ENCODE data around the gene MTG1. TPM values are rescaled to one million over a fixed set of nuclear protein-coding genes. Genes with fewer than 3 reads are reported as not detected.

MTG1 gene
- total and polyA plus RNA-seq, 10 of the 15 experiments (the other 5 are each of a cell fraction or from before 2014, with no cell fraction given), result 6.2 to 104 (median 62.5) TPM

GRCh38 chr10:133403784-133404183 lies 9.8 kb downstream of the MTG1 start:
- no TSS peak for BruUV-seq (replicated peaks)

GRCh38 chr10:133405272-133405671 lies 11.3 kb downstream of the MTG1 start:
- H2AFZ ChIP-seq (ENCODE audit: control insufficient read depth, low read depth, low read length), result no peak overlapping the region
- FAIRE-seq, result no peak

More at GRCh38 chr10:133403784-133404183, 9.8 kb downstream of the MTG1 start:
- Histone ChIP-seq H3K9ac (ENCODE audit: control insufficient read depth, insufficient read depth, low read length) (no peak overlapping the region), H3K27ac (ENCODE audit: control insufficient read depth, insufficient read depth) (no peak overlapping the region), H3K4me1 (ENCODE audit: control insufficient read depth, insufficient read depth, low read length) (peaks cover 36% of the 10 kb centered on the region), H3K9me3 (replicated peaks; ENCODE audit: control insufficient read depth, insufficient read depth, low read length) (peaks cover 9% of the 10 kb centered on the region; the same call in 2 of the 3 replicates), H3K27me3 (replicated peaks in 1 of 2; ENCODE audit: control insufficient read depth in 2 of 2, insufficient read depth in 2 of 2, low read length in 1 of 2) (no peaks in the 10 kb centered on the region), H3K4me3 (no peak overlapping the region), H2AFZ (ENCODE audit: control insufficient read depth, low read depth, low read length) (no peak overlapping the region), H3K4me2 (ENCODE audit: control insufficient read depth, insufficient read depth) (no peak overlapping the region), H3K36me3 (ENCODE audit: control insufficient read depth in 2 of 2, insufficient read depth in 2 of 2, low read length in 1 of 2) (peaks cover 11 to 26% of the 10 kb centered on the region in 2 experiments; a peak in 3 of 4 replicates), H3K79me2 (ENCODE audit: control insufficient read depth, insufficient read depth, low read length) (peaks cover 15% of the 10 kb centered on the region), H4K20me1 (ENCODE audit: control insufficient read depth, insufficient read depth) (peaks cover 3% of the 10 kb centered on the region; the same call in 1 of the 2 replicates)
- ATAC-seq, result no peak
- no peak for FAIRE-seq
- RAD21 ChIA-PET (ENCODE audit: unreplicated experiment), result no interaction called here
- CTCF ChIA-PET, result no interaction called here
- no peak for DNase-seq (ENCODE audit: low read depth, low spot score)
- in situ Hi-C loops (cut with MboI), result no loop called here
- 90% methylated on average over 5 of the region's 5 CpGs for WGBS (ENCODE audit: insufficient coverage, insufficient replicate concordance, low lambda C conversion rate, missing lambda C conversion rate)
- SMC1A ChIA-PET (ENCODE audit: uncharacterized antibody, unreplicated experiment), result interaction anchor here (1.3 kb wide), 1 partner anchor 13 kb away, joined by 4 read pairs; no protein-coding TSS in a partner anchor
- POLR2A ChIA-PET, result interaction anchor here (0.6 to 0.7 kb wide), 2 partner anchors 43 to 46 kb away, joined by 3 to 4 read pairs; no protein-coding TSS in a partner anchor
- TF ChIP-seq EZH2 (IDR thresholded peaks at IDR 0.05; ENCODE audit: borderline replicate concordance, control insufficient read depth, low read depth, low read length), result no peak
- no peak for TF ChIP-seq GATAD2B (conservative IDR thresholded peaks at IDR 0.05; ENCODE audit: low read depth)
- TF ChIP-seq SRF (IDR thresholded peaks at IDR 0.05; ENCODE audit: low read depth in 2 of 2, low read length in 2 of 2), result no peak
- TF ChIP-seq RCOR1 (conservative IDR thresholded peaks at IDR 0.05; ENCODE audit: low read depth, low read length), result no peak
- no peak for TF ChIP-seq STAT1 (conservative IDR thresholded peaks at IDR 0.05)
- no peak for TF ChIP-seq CBFB (IDR thresholded peaks at IDR 0.05; ENCODE audit: low read depth)
- TF ChIP-seq ZZZ3 (IDR thresholded peaks at IDR 0.05; ENCODE audit: control insufficient read depth, insufficient read length, low read depth), result no peak
- no peak for TF ChIP-seq POLR2AphosphoS5 (IDR thresholded peaks at IDR 0.05; ENCODE audit: low read length)
- no peak for TF ChIP-seq PAX8 (IDR thresholded peaks at IDR 0.05)
- no peak for TF ChIP-seq JUNB (IDR thresholded peaks at IDR 0.05)
- no peak for TF ChIP-seq IKZF1 (conservative IDR thresholded peaks at IDR 0.05)
- intact Hi-C loops (cut with micrococcal nuclease; ENCODE audit: unreplicated experiment), result no loop called here

More at GRCh38 chr10:133405272-133405671, 11.3 kb downstream of the MTG1 start:
- no peak for DNase-seq (ENCODE audit: low read depth, low spot score)
- no peak for TF ChIP-seq ZNF207 (IDR thresholded peaks at IDR 0.05; ENCODE audit: borderline replicate concordance)
- no peak for TF ChIP-seq BHLHE40 (IDR thresholded peaks at IDR 0.05; ENCODE audit: borderline replicate concordance in 1 of 2, low read depth in 2 of 2, low read length in 1 of 2)
- no peak for TF ChIP-seq CREB1 (IDR thresholded peaks at IDR 0.05; ENCODE audit: low read depth)
- no TSS peak for BruUV-seq (replicated peaks)
- Histone ChIP-seq H3K4me1 (ENCODE audit: control insufficient read depth, insufficient read depth, low read length) (peaks cover 31% of the 10 kb centered on the region), H4K20me1 (ENCODE audit: control insufficient read depth, insufficient read depth) (peaks cover 3% of the 10 kb centered on the region; the same call in 1 of the 2 replicates), H3K27me3 (replicated peaks in 1 of 2; ENCODE audit: control insufficient read depth in 2 of 2, insufficient read depth in 2 of 2, low read length in 1 of 2) (no peaks in the 10 kb centered on the region), H3K4me3 (no peak overlapping the region), H3K79me2 (ENCODE audit: control insufficient read depth, insufficient read depth, low read length) (peaks cover 15% of the 10 kb centered on the region), H3K36me3 (ENCODE audit: control insufficient read depth in 2 of 2, insufficient read depth in 2 of 2, low read length in 1 of 2) (peaks cover 5 to 30% of the 10 kb centered on the region in 2 experiments), H3K9ac (ENCODE audit: control insufficient read depth, insufficient read depth, low read length) (no peak overlapping the region), H3K9me3 (replicated peaks; ENCODE audit: control insufficient read depth, insufficient read depth, low read length) (peaks cover 16% of the 10 kb centered on the region), H3K27ac (ENCODE audit: control insufficient read depth, insufficient read depth) (peak overlapping the region; percentile 64; the same call in 1 of the 2 replicates), H3K4me2 (ENCODE audit: control insufficient read depth, insufficient read depth) (peak overlapping the region; percentile 75)
- no peak for ATAC-seq
- WGBS (ENCODE audit: insufficient coverage, insufficient replicate concordance, low lambda C conversion rate, missing lambda C conversion rate), result 46% methylated on average over 2 of the region's 2 CpGs
- intact Hi-C loops (cut with micrococcal nuclease; ENCODE audit: unreplicated experiment) (no loop called here), in situ Hi-C loops (cut with MboI) (no loop called here)
- ChIA-PET POLR2A (no interaction called here), SMC1A (ENCODE audit: uncharacterized antibody, unreplicated experiment) (interaction anchor here (1.4 to 1.9 kb wide), 3 partner anchors 14 to 44 kb away, joined by 3 to 4 read pairs (median 4); no protein-coding TSS in a partner anchor), CTCF (interaction anchor here (1.2 kb wide), 1 partner anchor 76 kb away, joined by 6 read pairs; no protein-coding TSS in a partner anchor), RAD21 (ENCODE audit: unreplicated experiment) (no interaction called here)
